ENCODE data around the gene SPEN.

DNA sequence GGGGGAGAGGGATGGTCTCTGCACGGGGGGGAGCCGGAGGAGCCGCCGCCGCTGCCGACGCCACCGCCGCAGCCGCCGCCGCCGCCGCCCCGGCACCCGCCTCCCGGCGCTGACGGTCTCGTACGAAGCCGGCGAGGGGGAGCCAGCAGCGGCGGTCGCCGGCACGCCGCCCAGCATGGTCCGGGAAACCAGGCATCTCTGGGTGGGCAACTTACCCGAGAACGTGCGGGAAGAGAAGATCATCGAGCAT, 311 bp downstream of the SPEN start:
- TF ChIP-seq TAF1 (IDR thresholded peaks at IDR 0.05; ENCODE audit: borderline replicate concordance, insufficient read depth, low read length), result no peak
- TF ChIP-seq POLR2AphosphoS5 (IDR thresholded peaks at IDR 0.05; ENCODE audit: low read depth, low read length), result no peak

All from PFSK-1 (cell line).